OCI-LY7 (cell line): ENCODE measurements around the gene TP53BP1.

Source experiments
- EZH2phosphoT487 ChIP-seq: fragments of 200-600 bp; sonication (generic); IDR thresholded peaks from 2 replicates; pipeline ENCODE4 v1.6.1; 2018; ENCODE audit warnings: low read depth, borderline replicate concordance, mild to moderate bottlenecking, mixed run types, antibody characterized with exemption, low read length, moderate library complexity, mixed read lengths
- TF ChIP-seq, protein P1 (sequence below): fragments of 200-600 bp; sonication (generic); conservative IDR thresholded peaks from 2 replicates; pipeline ENCODE4 v1.5.1; 2014; ENCODE audit warnings: mild to moderate bottlenecking, antibody characterized with exemption, low read length, moderate library complexity, mixed read lengths

DNA sequence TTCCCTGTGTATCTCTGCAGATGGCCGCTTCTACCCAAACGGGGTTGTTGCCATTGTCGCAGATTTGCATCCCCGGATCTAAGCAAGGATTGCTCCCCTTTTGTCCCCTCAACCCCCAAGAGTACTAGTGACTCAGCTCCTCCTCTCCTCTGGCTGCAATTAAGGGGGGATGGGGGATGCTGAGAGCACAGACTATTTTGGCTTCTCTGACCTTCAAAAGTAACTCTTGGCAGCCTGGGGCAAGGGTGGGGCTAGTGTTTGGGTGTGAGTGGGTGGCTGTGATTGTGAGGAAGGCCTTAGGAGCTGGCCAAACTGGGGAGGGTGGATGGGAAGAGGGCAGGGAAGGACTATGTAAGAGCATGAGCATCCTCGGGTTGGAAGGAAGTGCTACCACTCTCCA lies 23.2 kb upstream of the TP53BP1 start:
- TF ChIP-seq, protein P1, sequence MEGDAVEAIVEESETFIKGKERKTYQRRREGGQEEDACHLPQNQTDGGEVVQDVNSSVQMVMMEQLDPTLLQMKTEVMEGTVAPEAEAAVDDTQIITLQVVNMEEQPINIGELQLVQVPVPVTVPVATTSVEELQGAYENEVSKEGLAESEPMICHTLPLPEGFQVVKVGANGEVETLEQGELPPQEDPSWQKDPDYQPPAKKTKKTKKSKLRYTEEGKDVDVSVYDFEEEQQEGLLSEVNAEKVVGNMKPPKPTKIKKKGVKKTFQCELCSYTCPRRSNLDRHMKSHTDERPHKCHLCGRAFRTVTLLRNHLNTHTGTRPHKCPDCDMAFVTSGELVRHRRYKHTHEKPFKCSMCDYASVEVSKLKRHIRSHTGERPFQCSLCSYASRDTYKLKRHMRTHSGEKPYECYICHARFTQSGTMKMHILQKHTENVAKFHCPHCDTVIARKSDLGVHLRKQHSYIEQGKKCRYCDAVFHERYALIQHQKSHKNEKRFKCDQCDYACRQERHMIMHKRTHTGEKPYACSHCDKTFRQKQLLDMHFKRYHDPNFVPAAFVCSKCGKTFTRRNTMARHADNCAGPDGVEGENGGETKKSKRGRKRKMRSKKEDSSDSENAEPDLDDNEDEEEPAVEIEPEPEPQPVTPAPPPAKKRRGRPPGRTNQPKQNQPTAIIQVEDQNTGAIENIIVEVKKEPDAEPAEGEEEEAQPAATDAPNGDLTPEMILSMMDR: no peak
- no peak for TF ChIP-seq EZH2phosphoT487
